ENCODE measurements around the gene MYO5B. TPM values are rescaled to one million over a fixed set of nuclear protein-coding genes. Genes with fewer than 3 reads are reported as not detected.

The MYO5B gene
- total RNA-seq, 4 donors from 2014 or later, result 1.2 to 2.2 (median 1.3) TPM

- TF ChIP-seq, protein P1, sequence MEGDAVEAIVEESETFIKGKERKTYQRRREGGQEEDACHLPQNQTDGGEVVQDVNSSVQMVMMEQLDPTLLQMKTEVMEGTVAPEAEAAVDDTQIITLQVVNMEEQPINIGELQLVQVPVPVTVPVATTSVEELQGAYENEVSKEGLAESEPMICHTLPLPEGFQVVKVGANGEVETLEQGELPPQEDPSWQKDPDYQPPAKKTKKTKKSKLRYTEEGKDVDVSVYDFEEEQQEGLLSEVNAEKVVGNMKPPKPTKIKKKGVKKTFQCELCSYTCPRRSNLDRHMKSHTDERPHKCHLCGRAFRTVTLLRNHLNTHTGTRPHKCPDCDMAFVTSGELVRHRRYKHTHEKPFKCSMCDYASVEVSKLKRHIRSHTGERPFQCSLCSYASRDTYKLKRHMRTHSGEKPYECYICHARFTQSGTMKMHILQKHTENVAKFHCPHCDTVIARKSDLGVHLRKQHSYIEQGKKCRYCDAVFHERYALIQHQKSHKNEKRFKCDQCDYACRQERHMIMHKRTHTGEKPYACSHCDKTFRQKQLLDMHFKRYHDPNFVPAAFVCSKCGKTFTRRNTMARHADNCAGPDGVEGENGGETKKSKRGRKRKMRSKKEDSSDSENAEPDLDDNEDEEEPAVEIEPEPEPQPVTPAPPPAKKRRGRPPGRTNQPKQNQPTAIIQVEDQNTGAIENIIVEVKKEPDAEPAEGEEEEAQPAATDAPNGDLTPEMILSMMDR (IDR thresholded peaks at IDR 0.05; ENCODE audit: low read depth), result no peak
Observed at GRCh38 chr18:49961271-49961670, 233.7 kb downstream of the MYO5B start.

GRCh38 chr18:49960376-49960775 lies 234.6 kb downstream of the MYO5B start:
- TF ChIP-seq, protein P1 (IDR thresholded peaks at IDR 0.05; ENCODE audit: low read depth), result no peak

DNA sequence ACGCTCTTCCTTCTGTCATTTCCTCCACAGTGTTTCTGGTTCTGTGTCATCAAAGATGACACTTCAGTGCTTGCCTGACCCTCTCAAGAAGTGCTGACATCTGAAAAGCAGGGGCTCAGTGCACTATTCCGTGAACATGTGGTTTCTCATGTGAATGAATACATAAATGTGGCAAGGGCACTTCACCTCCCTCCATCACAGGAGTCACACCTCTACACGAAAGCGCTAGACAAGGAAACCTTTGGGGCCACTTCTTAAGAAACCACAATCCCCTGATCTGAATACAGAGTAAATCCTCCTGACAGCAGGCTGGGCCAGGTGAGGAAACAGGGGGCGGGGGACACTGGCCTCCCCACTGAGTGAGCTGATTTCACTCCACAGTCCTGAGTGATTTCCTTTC lies 235.8 kb downstream of the MYO5B start:
- TF ChIP-seq, protein P1 (IDR thresholded peaks at IDR 0.05; ENCODE audit: low read depth), result no peak

GRCh38 chr18:49955263-49955662 lies 239.7 kb downstream of the MYO5B start:
- TF ChIP-seq, protein P1 (IDR thresholded peaks at IDR 0.05; ENCODE audit: low read depth), result no peak

- TF ChIP-seq, protein P1 (IDR thresholded peaks at IDR 0.05; ENCODE audit: low read depth), result no peak
Observed at GRCh38 chr18:49953391-49953790, 241.6 kb downstream of the MYO5B start.

GRCh38 chr18:49949951-49950395 lies 245.0 kb downstream of the MYO5B start:
- TF ChIP-seq, protein P1 (IDR thresholded peaks at IDR 0.05; ENCODE audit: low read depth), result no peak

GRCh38 chr18:49948975-49949374 lies 246.0 kb downstream of the MYO5B start:
- TF ChIP-seq, protein P1 (IDR thresholded peaks at IDR 0.05; ENCODE audit: low read depth), result no peak

Measured in subcutaneous adipose tissue (tissue), 4 donors.